Iris pigment epithelial cell (primary cell): ENCODE results near the gene WDR7.

ENCODE experiments used
- DNase-seq: peaks from one replicate; pipeline ENCODE4 v3.0.0-alpha.2; 2011; ENCODE audit warnings: low read depth

Gene WDR7

GRCh38 chr18:56890632-56891031 is 239.5 kb downstream of the WDR7 start:
- peak; percentile 96 for DNase-seq

GRCh38 chr18:56891116-56891515 is 240.0 kb downstream of the WDR7 start:
- DNase-seq = peak; percentile 49

GRCh38 chr18:56891870-56892269 is 240.7 kb downstream of the WDR7 start:
- DNase-seq = no peak

- no peak for DNase-seq
These were observed 246.0 kb downstream of the WDR7 start for GRCh38 chr18:56897122-56897521.

- no peak for DNase-seq
These were observed 248.5 kb downstream of the WDR7 start for GRCh38 chr18:56899660-56900059.

- DNase-seq = no peak
These were observed 249.3 kb downstream of the WDR7 start for GRCh38 chr18:56900195-56901094.

DNA sequence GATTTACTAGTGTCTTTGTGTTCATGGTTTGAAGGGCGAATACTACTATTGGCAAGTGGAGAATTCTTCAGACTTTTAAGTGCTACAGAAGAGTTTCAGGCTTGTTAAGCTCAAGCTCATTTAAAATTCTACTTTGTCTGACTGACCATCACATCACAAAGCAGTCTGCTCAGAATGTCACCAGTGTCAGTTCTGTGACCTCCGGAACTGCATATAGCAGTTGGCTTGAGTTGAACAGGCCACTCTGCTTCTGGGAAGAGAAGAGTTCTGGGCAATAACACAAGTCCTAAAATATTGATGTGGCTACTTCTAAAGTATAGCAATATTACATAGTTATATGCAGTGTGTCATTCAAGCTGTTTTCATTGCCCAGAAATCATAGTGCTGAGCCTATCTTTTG is 250.8 kb downstream of the WDR7 start:
- no peak for DNase-seq

DNA sequence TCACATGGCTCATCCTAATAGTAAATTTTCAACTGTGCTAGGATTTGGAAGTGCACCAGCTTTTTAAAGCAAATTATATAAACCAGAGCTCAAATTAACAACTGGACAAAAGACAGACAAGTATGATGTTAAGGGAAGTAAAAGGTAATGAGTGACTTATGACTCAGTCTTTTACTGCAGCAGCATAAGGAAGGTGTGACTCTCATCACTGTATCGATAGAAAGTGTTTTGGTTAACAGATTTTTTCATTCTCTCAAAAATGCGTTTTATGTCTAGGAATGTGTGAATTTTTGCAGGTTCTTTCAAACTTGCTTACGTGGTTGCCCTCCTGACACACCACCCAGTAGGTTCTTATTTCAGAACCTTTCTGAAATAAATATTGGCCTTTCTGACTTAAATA is 251.5 kb downstream of the WDR7 start:
- DNase-seq = no peak

- DNase-seq = peak; percentile 51
These were observed 252.5 kb downstream of the WDR7 start for GRCh38 chr18:56903686-56904085.

GRCh38 chr18:56907771-56908170 is 256.6 kb downstream of the WDR7 start:
- DNase-seq = no peak

DNA sequence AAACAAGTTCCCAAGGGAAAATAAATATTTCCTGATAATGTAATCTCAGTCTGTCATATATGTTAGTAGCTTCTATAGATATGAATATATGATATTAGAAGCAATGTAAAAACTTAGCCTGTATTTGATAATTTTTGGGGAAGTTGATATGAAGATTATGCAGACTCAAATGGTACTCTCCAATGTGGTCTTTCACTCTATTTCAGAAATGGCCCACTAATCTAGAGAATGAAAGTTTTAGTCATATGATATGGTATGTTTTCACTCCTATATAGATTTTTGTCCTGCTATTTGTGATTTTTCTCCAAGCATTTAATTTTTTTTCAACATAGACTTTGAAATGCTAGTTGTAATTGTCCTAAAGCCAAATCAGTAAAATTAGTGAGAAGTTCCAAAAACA is 259.1 kb downstream of the WDR7 start:
- no peak for DNase-seq

DNA sequence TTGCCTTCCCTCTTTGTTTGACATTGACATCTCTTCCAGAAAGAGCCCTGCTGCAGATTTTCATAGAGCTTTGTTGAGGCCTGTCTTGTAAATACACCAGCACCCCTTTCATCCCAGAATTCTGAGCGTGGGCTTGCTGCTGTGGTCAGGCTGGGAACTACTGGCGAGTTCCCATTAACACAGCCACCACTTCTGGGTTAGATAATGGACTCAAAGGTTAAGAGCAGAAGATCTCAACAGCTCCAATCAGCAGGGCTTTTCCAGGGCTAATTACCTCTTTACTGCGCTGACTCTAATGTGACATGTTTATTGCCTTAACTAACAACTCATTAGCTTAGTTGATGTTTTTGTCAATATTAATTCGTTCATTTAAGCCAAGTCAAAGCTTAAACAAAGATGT is 259.8 kb downstream of the WDR7 start:
- DNase-seq = no peak

- DNase-seq = no peak
These were observed 262.8 kb downstream of the WDR7 start for GRCh38 chr18:56913941-56914340.

DNA sequence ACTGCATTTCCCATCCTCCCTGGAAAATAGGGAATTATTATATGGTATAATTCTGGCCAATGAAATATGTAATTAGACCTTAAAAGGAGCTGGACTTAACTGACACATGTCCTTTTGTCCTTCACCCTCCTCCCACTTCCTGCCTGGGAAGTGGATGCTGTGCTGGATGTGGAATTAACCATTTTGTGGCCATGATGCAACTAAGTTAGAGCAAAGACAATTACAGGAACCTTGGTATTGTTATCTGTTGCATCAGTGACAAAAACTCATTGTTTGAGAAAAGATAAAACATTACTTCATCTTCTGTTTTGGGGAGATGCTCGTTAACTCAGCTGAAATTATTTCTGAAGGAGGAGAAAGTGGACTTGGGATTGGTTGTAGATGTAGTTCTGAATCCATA is 268.0 kb downstream of the WDR7 start:
- DNase-seq = no peak

DNA sequence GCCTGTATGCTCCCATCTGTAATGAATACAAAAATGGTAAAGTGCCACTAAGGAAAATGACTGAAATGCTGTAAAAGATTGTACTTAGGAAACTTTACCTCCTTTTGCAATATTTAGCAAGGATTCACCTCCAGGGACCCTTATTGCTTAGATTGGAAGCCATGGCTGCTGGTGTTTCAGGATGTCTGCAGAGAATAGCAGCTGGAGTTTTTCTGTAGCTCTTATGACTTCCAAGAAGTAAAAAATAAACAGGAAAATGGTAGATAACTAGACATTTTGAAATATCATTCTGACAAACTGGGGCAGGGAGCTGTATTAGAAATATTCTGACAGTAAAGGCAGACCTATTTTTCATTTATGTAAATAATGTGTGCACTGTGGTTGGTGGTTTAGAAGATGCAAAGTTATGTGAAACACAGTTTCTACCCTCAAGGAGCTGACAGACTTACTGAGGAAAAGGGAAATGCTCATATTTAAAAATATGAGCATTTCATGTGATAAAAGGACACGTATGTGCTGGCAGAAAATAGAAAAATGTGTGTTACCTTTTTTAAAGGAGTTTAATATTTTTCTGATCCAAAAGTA is 270.8 kb downstream of the WDR7 start:
- DNase-seq = no peak

DNA sequence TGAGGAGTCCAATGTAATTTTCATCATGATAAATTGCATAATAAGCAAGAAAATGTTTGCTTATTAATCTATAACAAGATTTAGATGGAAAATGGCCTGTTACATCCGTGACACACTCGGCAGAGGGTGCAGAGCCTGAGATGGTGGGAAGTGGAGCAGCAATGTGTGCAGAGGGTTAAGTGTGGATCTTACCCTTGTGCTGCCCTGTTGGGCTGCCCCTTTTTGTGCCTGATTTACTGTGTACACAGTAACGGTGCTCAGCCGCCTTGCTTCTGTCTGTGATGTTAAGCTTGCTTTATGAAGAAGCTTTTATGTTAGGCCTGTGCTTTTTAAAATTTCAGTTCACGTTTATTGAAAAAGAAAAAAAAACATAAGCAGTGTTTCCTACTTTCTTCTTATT is 275.6 kb downstream of the WDR7 start:
- DNase-seq = no peak

DNA sequence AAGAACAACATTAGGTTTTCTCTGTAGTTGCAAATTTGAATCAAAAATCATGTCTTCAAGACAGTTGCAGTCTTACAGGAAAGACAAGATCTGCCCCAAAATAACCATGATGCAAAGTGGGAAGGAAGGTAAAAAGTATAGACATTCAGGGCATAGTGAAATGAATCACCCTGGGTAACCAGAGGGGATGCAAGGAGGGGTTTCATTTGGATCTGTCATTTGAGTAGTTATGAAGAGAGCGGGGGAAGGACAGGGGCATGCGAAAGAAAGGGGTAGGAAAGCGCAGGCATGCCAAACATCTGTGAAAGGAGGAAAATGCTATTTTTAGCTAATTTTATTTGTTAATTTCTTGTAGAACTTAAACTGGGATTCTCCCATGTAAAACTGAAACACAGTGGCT is 276.6 kb downstream of the WDR7 start:
- no peak for DNase-seq

DNA sequence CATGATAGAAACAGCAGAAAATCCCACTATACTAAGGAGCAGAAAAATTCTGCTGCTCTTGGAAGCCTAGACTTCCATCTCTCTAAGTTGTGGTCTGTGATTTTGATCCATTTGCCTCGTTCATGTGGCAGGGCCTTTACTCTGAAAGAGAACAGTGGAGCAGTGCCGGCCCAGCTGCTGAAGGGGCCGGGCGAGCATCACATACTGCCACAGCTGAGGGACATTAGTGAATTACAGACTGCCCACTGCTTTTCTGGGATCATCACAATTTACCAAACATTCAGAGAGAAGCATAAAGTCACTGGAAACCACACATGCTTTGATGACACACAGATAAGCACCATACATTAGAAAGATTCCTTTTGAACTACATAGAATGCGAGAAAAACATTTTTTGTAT is 278.7 kb downstream of the WDR7 start:
- no peak for DNase-seq

DNA sequence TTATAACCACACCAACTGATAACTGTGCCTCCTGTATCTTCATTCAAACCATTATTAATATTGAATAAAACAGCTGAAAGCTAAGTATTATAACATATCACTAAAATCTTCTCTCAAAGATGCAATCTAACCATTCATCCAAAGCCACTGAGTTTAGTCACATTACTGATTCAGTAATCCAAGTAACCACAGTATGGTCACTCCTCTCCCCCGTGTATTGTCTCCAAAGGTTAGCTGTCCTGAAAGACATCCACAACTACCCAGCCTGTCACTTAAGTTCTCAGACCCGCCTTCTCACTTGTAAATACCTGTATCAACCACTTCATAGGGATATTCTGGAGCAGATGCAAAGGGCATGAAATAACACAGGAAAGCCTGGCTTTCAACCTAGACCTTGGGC is 282.3 kb downstream of the WDR7 start:
- no peak for DNase-seq

- DNase-seq = no peak
These were observed 283.0 kb downstream of the WDR7 start for GRCh38 chr18:56934131-56934530.

- no peak for DNase-seq
These were observed 283.7 kb downstream of the WDR7 start for GRCh38 chr18:56934906-56935305.

DNA sequence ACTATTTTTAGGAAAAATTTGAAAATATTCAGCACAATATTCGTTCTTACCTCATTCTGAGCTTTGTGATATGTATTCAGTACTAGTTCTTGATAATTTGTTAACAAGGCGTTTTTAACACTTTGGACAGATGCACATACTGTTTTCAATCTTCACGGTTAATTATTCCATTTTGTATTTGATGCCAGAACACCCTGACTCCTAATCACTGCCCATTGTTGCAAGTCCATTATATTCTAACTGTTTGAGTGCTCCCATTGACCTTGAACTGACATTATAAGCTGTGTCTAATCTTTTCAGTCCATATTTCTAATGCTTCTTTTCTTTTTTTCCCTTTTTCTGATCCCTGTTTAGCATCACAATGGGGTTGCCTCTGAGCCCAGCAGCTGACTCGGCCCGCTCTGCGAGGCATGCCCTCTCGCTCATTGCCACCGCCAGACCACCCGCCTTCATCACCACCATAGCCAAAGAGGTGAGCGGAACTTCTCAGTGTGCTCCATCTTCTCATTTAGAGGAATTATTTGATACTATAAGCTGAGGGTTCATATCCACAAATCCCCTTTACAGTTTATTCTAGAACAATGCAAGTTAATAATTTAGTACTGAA is 284.4 kb downstream of the WDR7 start:
- no peak for DNase-seq

- no peak for DNase-seq
These were observed 285.3 kb downstream of the WDR7 start for GRCh38 chr18:56936457-56936856.
